CD1c-positive myeloid dendritic cell (primary cell): ENCODE results near the gene UFD1.

Experiments
- DNase-seq: peaks from one replicate; pipeline ENCODE4 v3.0.0-alpha.2; 2016; ENCODE audit errors: extremely low spot score

UFD1 gene

DNA sequence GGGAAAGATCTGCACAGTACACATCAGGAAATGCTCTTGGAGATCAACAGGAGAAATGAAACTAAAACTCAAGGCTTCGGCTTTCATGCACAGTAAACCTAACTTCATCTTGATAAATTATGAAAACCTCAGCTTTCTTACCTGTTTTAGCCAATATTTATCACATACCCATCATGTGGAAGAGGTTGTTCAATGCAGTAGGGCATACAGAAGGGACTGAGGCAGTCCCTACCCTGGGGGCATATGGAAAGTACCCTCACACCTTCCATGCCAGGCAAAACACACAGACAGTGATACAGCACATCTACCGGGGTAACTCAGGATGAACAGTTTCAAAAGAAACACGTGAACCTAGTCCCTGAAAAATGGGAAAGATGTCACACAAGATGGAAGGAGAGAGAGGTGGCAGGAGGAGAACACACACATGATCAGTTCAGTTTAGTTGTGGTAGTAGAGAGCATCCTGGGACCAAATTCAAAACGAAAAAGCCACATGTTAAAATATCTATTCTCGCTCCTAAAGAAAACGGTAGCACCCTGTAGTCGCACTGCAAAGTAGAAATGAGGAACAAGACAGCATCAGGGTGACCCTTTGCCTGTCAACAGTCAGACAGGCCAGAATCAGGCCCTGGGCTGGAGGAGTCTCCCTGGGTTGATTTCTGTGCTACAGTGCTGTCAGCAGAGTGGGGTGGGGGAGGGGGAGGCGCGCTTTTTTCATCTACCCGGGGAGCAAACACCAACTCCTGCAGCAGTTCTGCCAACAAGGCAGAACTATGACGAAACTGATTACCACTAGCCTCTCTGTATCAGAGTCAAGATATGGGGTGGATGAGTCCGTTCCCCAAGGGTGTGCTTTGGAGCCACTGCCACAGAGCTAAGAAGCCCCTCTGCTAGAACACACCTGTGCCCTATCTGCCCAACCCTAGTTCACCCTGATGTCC, 48.8 kb downstream of the UFD1 start:
- peak; percentile 54 for DNase-seq

DNA sequence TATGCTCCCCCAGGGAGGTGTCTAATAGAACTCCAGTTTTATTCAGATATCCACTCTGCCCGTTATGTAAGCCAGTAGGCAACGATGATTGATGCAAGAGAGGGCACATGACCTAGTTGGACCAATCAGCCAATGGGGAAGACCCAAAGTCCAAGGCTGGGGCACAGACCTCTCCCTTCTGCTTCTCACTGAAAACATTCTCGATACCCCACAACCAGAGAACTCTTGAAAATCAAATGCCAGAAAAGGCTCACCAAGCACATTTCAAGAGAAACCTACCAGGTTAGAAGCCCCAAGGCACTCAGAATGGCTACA, 54.9 kb downstream of the UFD1 start:
- DNase-seq: no peak

DNA sequence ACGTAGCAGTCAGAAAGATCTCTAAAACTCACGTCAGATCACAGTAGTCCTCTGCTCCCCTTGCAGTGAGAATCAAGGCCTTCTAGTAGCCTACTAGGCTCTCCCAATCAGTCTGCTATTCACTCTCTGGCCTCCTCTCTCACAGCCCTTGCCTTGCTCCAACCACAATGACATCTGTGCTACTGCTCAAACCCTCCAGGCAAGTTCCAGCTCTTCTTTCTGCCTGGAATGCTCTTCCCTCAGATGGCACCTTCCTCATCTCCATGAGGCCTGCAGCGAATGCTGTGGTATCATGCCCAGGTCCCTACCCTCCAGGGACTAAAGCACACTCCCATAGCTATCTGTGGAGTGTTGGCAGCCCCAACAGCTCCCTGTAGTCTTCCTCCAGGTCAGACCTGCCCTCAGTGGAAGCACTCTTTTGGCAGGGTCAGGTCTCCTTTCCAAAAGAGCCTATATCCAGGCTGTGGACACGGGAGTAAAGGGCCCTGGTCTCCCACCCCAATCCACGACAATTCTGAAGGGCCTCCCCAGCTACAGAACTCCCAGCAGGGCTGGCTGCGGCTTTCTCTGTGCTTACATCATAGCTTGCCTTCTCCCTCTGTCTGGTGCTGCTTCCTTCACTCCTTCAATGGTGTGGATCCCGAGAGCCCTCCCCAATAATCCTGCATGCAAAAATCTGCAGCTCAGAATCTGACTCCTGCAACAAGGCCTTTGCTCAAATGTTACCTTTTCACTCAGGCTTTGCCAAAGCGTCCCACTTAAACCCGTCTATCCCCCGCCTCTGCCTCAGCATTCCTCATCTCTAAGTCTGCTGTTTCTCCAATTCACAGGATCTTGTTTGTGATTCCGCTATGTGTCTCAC, 56.3 kb downstream of the UFD1 start:
- DNase-seq: no peak

DNA sequence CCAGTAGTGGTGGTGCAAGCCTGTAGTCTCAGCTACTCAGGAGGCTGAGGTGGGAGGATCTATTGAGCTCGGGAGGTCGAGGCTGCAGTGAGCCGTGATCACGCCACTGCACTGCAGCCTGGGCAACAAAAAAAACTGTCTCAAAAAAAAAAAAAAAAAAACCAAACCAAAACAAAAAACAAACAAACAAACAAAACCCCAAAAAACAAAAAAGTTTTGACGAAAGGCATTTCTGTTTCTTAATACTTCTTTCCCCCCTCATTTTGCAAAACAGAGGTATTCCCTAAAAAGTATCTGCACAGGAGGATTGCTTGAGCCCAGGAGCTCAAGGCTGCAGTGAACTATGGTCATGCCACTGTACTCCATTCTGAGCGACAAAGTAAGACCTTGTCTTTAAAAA, 58.7 kb downstream of the UFD1 start:
- no peak for DNase-seq

GRCh38 chr22:19419464-19420178, 59.4 kb downstream of the UFD1 start:
- peak; percentile 12 for DNase-seq

- peak; percentile 51 for DNase-seq
Measured at GRCh38 chr22:19419086-19419463, 59.9 kb downstream of the UFD1 start.

- DNase-seq: no peak
Measured at GRCh38 chr22:19412923-19413322, 66.1 kb downstream of the UFD1 start.

DNA sequence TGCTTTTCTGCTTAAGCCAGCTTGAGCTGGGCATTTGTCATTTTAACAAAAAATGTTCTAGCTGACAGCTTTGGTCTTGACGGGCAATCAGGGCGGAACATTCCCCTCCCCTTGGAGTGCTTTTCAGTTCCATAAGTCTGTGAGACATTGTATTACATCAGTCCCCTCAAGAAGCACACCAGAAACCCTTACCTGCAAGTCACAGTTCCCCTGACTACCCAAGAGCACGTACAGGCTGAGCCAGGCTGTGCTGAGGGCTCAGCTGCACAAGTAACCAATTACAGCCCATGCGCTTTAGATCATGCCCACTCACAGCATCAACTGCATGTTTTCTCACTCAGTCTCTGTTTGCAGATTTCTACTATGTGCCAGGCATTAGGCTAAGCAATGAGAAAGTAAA, 66.5 kb downstream of the UFD1 start:
- no peak for DNase-seq

GRCh38 chr22:19411690-19412045, 67.3 kb downstream of the UFD1 start:
- DNase-seq: no peak

DNA sequence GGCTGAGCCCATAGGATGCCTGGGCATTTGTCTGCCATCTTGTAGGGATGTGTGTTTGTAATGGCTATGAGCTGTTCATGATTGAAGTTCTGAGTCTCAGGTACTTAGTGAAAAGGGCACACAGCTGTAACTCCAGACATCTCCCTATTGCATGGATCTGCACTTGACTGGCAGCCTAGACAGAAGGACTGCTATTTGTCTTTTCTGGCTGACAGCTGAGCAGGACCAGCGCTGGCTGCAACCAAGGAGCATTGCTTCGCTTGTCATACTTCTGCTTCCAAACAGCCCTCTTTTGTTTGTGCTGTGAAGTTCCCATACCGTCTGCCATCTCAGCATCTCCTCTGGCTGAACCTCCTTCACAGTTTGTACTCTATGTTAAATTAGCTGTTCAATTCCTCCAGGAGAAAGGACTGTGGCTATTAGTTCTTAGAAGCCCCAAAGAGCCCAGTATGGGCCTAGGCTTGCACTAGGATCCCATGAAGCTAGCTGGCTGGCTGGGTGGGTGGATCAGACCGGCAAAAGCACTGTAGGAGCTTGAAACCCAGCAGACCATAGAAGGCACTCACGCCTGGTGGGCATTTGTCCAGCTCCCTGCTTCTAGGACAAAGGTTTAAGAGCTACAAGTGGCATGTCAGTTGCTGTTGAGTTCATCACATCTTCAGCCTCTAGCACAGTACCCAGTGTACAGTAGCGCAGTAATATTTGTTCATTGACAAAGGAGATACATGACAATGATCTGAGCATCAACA, 67.9 kb downstream of the UFD1 start:
- no peak for DNase-seq

DNA sequence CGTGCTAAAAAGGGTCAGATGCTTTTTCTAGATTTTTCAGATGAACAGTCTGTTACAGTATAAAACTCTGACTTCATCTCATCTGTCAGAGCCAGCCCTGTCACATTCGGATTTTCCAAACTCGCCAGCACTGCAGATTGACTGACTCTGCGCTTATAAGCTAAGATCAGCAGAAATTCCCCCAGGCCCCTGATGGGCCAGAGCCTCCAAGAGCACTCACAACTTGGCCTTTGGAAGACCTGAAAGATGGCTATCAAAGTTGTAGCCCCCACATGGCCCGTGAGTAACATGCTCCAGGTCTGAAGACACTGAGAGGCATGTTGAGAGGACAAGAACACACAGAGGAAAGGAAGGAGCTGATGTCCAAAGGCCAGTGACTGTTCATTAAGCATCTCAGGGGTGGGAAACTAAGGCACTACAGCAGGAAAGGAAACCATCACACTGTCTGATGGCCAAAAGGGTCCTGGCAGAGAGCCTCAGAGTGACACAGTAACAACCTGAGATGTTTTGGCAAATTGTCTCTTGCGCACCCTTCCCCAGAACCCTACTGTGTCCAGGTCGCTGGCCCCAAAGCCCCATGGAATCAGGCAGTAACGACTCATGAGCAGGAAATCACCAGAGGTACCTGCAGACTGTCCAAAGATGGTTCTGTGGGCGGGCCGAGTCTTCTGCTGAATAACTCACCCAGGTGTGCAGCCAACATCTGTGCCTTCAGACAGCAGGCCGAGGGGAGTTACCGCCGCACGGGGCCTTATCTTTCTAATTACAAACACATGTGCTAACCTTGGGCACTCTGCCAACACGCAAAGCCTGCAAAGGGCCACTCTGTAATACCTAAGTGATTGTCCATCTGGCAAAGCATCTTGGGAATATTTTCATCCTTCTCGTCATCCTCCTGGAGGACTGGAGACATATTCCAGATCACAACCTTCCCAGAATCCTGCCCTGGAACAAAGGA, 71.1 kb downstream of the UFD1 start:
- no peak for DNase-seq

GRCh38 chr22:19406846-19407245, 72.1 kb downstream of the UFD1 start:
- no peak for DNase-seq

GRCh38 chr22:19406281-19406811, 72.6 kb downstream of the UFD1 start:
- DNase-seq: no peak

- DNase-seq: no peak
Measured at GRCh38 chr22:19405652-19406051, 73.3 kb downstream of the UFD1 start.

GRCh38 chr22:19405133-19405532, 73.9 kb downstream of the UFD1 start:
- no peak for DNase-seq

DNA sequence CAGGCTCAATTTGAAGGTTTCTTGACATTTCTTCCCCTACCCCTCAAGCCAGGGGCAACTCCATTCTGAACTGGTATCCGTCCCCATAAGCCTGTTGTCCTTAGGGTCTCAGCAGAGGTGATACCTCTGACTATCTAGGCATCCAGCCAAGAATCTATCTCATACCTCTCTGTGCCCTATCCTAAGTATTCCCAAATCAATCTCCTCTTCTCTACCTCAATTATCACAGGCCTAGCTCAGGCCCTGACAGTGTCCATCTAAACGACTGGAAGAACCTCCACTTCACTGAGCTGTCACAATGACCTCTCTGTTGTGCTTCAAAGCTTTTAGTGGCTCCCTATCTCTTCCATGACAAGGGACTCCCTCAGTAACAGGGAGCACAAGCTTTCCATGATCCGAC, 74.3 kb downstream of the UFD1 start:
- no peak for DNase-seq

DNA sequence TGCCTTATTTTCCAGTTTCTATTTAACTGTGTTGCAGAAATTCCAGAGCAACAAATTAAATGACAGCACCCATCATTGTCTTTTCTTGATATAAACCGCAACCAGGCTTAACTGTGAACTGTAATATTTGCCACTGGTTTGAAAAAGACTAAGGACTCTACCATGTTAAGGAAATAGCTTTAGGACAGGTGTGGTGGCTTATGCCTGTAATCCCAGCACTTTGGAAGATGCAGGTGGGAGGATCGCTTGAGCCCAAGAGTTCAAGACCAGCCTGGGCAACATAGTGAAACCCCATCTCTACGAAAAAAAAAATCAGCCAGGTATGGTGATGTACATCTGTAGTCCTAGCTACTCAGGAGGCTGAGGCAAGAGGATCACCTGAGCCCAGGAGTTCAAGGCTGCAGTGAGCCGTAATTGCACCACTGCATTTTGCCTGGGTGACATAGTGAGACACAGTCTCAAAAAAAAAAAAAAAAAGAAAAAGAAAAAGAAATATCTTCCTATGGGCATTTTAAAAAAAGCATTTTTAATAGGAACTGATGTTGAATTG, 76.3 kb downstream of the UFD1 start:
- no peak for DNase-seq

GRCh38 chr22:19401483-19401882, 77.5 kb downstream of the UFD1 start:
- DNase-seq: no peak

DNA sequence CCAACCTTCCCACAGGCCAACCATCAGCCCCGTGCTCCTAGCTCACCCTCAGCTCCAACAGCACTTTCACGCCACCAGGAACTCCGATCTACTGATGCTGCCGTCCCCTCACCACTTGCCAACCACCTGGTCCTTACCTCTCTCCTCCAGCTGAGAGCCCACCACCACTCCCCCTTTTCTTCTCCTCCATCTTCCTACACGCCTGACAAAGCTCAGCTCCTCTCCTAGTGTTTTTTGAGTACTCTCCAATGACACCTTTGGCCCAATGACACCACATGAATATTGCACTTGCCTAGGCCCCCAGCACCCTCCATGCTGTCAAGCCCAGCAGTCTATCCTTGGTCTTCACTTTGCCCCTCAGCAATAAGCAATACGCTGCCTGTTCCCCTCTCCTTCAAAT, 78.1 kb downstream of the UFD1 start:
- no peak for DNase-seq
